Naive thymus-derived CD8-positive, alpha-beta T cell (primary cell): ENCODE data around the gene CIITA. TPM values are rescaled to one million over a fixed set of nuclear protein-coding genes. Genes with fewer than 3 reads are reported as not detected.
A peak's percentile ranks its signal among the peaks of the same experiment; 100 is the strongest.
"Not testable (repeated sequence)": the region's sequence is repeated elsewhere in the genome, so short reads cannot be mapped to it uniquely, and the experiment has no call there.

Experiments used
- ATAC-seq, 2 donors: fragments of 150-1000 bp; cut with Tn5 transposase in 1 of 2; sonication (Bioruptor Pico), chemical (Tn5 transposase) in 1 of 2; 1 replicate in 1 of 2; 2 replicates in 1 of 2; pipeline ENCODE4 v1.10.0; 2021; ENCODE audit warnings: mild to moderate bottlenecking in 2 of 2, moderate library complexity in 2 of 2
- POLR2A ChIA-PET: fragments of 350-600 bp; sonication (Branson Sonifier 250); formaldehyde crosslinking; loops from one replicate; lab custom pipeline; 2021; ENCODE audit warnings: antibody characterized with exemption; lab: Charles Lee
- DNase-seq, 10 donors: peaks; one replicate each; pipeline versions ENCODE4 v3.0.0 to v3.0.0-alpha.2; 2020 to 2022
- H3K27ac Mint-ChIP-seq, 10 donors: one replicate each; pipeline ENCODE4 v1.8.0; 2020 to 2022; ENCODE audit warnings: mild to moderate bottlenecking in 10 of 10, mixed read lengths in 10 of 10, moderate library complexity in 4 of 10, inconsistent platforms in 1 of 10
- H3K27me3 Mint-ChIP-seq, 5 donors: one replicate each; pipeline ENCODE4 v1.8.0; 2021 to 2022; ENCODE audit warnings: mixed read lengths in 5 of 5
- H3K36me3 Mint-ChIP-seq, 3 donors: one replicate each; pipeline ENCODE4 v1.8.0; 2020 to 2022; ENCODE audit warnings: mixed read lengths in 3 of 3, mild to moderate bottlenecking in 2 of 3, inconsistent platforms in 1 of 3
- H3K4me1 Mint-ChIP-seq, 4 donors: one replicate each; pipeline ENCODE4 v1.8.0; 2021 to 2022; ENCODE audit warnings: mixed read lengths in 4 of 4
- H3K4me3 Mint-ChIP-seq, 10 donors: one replicate each; pipeline ENCODE4 v1.8.0; 2020 to 2022; ENCODE audit warnings: mild to moderate bottlenecking in 10 of 10, mixed read lengths in 10 of 10, moderate library complexity in 6 of 10, inconsistent platforms in 1 of 10
- H3K9me3 Mint-ChIP-seq, 9 donors: one replicate each; pipeline ENCODE4 v1.8.0; 2020 to 2022; ENCODE audit warnings: mixed read lengths in 9 of 9, mild to moderate bottlenecking in 3 of 9, inconsistent platforms in 1 of 9, moderate library complexity in 1 of 9
- polyA plus RNA-seq, 3 donors: library from polyadenylated mRNA; unstranded; fragments of 300-500 nt; fragmentation: Illumina TruSeq; gene quantifications; one replicate each; pipeline ENCODE4 v1.2.3, GENCODE V29; 2021
- total RNA-seq, 8 experiments: library from RNA in 2 of 8; stranded (reverse) in 2 of 8; gene quantifications; one replicate each; pipeline ENCODE4 v1.2.3 and lab custom pipeline; 2021 to 2026

CIITA gene
- total and polyA plus RNA-seq, 5 experiments from 2014 or later: 0.07 to 18.8 (median 0.80) TPM

- no peak for DNase-seq
- POLR2A ChIA-PET: no interaction called here
- Mint-ChIP-seq H3K36me3 (peaks cover 0 to 46% (median 4%) of the 10 kb centered on the region in 3 donors), H3K27me3 (no peaks in the 10 kb centered on the region), H3K4me1 (peaks cover 40 to 87% (median 71%) of the 10 kb centered on the region in 4 donors), H3K4me3 (peak overlapping the region in 8 of 10 donors; percentile 10 to 85 (median 28)), H3K27ac (peak overlapping the region in 4 of 10 donors; percentile 6 to 43 (median 26)), H3K9me3 (no peaks in the 10 kb centered on the region)
- ATAC-seq: no peak
Observed at GRCh38 chr16:10935226-10935915, 58.4 kb downstream of the CIITA start.

GRCh38 chr16:10936272-10936984, 59.4 kb downstream of the CIITA start:
- Mint-ChIP-seq H3K9me3 (no peaks in the 10 kb centered on the region), H3K4me1 (peaks cover 45 to 89% (median 80%) of the 10 kb centered on the region in 4 donors), H3K4me3 (peak overlapping the region in 9 of 10 donors; percentile 12 to 96 (median 85)), H3K36me3 (peaks cover 0 to 39% (median under 1%) of the 10 kb centered on the region in 3 donors), H3K27ac (peak overlapping the region in 7 of 10 donors; percentile 3 to 80 (median 21)), H3K27me3 (no peaks in the 10 kb centered on the region)
- ATAC-seq: no peak
- no peak for DNase-seq
- POLR2A ChIA-PET: no interaction called here

GRCh38 chr16:10937068-10937859, 60.3 kb downstream of the CIITA start:
- POLR2A ChIA-PET: no interaction called here
- no peaks in the 10 kb centered on the region for H3K27me3 Mint-ChIP-seq
- H3K9me3 Mint-ChIP-seq: no peaks in the 10 kb centered on the region
- H3K4me1 Mint-ChIP-seq: peaks cover 45 to 83% (median 81%) of the 10 kb centered on the region in 4 donors
- ATAC-seq: no peak
- DNase-seq: no peak
- H3K36me3 Mint-ChIP-seq: peaks cover 0 to 31% (median 0%) of the 10 kb centered on the region in 3 donors
- H3K4me3 Mint-ChIP-seq: peak overlapping the region; percentile 72 to 96 (median 92)
- H3K27ac Mint-ChIP-seq: peak overlapping the region in 8 of 10 donors; percentile 26 to 88 (median 77)

GRCh38 chr16:10938321-10938720, 61.3 kb downstream of the CIITA start:
- POLR2A ChIA-PET: no interaction called here
- H3K27me3 Mint-ChIP-seq: no peaks in the 10 kb centered on the region
- peak overlapping the region; percentile 72 to 96 (median 92) for H3K4me3 Mint-ChIP-seq
- H3K36me3 Mint-ChIP-seq: peaks cover 0 to 21% (median 0%) of the 10 kb centered on the region in 3 donors
- DNase-seq (no peak), ATAC-seq (no peak)
- H3K9me3 Mint-ChIP-seq: no peaks in the 10 kb centered on the region
- H3K4me1 Mint-ChIP-seq: peaks cover 45 to 89% (median 83%) of the 10 kb centered on the region in 4 donors
- peak overlapping the region in 7 of 10 donors; percentile 27 to 81 (median 65) for H3K27ac Mint-ChIP-seq

- Mint-ChIP-seq H3K4me1 (peaks cover 43 to 87% (median 82%) of the 10 kb centered on the region in 4 donors), H3K27ac (peak overlapping the region; percentile 21 to 81 (median 55)), H3K27me3 (no peaks in the 10 kb centered on the region), H3K9me3 (no peaks in the 10 kb centered on the region), H3K36me3 (peaks cover 0 to 17% (median 0%) of the 10 kb centered on the region in 3 donors), H3K4me3 (peak overlapping the region; percentile 85 to 96 (median 92))
- DNase-seq: no peak
- ATAC-seq: no peak
- POLR2A ChIA-PET: interaction anchor here (1.4 kb wide), 1 partner anchor 8 kb away, joined by 3 read pairs; no protein-coding TSS in a partner anchor
Observed at GRCh38 chr16:10938796-10939648, 62.0 kb downstream of the CIITA start.

- Mint-ChIP-seq H3K36me3 (peaks cover 0 to 17% (median 0%) of the 10 kb centered on the region in 3 donors), H3K9me3 (no peaks in the 10 kb centered on the region), H3K27ac (peak overlapping the region in 9 of 10 donors; percentile 4 to 92 (median 61)), H3K4me1 (peaks cover 44 to 87% (median 82%) of the 10 kb centered on the region in 4 donors), H3K27me3 (no peaks in the 10 kb centered on the region), H3K4me3 (peak overlapping the region; percentile 85 to 96 (median 92))
- no peak for ATAC-seq
- POLR2A ChIA-PET: interaction anchor here (1.4 to 1.6 kb wide), 2 partner anchors 9 to 195 kb away, joined by 3 to 5 read pairs; no protein-coding TSS in a partner anchor
- DNase-seq: no peak
Observed at GRCh38 chr16:10939649-10940234, 62.7 kb downstream of the CIITA start.

GRCh38 chr16:10940501-10941079, 63.6 kb downstream of the CIITA start:
- Mint-ChIP-seq H3K27ac (peak overlapping the region; percentile 73 to 92 (median 85)), H3K36me3 (peaks cover 0 to 14% (median 0%) of the 10 kb centered on the region in 3 donors), H3K4me1 (peaks cover 43 to 87% (median 83%) of the 10 kb centered on the region in 4 donors), H3K27me3 (no peaks in the 10 kb centered on the region), H3K9me3 (no peaks in the 10 kb centered on the region), H3K4me3 (peak overlapping the region; percentile 85 to 96 (median 92))
- POLR2A ChIA-PET: interaction anchor here (0.5 to 1.6 kb wide), 5 partner anchors 14 to 979 kb away, joined by 3 to 5 read pairs (median 3); no protein-coding TSS in a partner anchor
- ATAC-seq (no peak), DNase-seq (no peak)

- ATAC-seq (no peak), DNase-seq (peak in 2 of 10 donors; percentile 16 to 60)
- H3K27ac Mint-ChIP-seq: peak overlapping the region; percentile 60 to 94 (median 86)
- H3K27me3 Mint-ChIP-seq: no peaks in the 10 kb centered on the region
- no peaks in the 10 kb centered on the region for H3K9me3 Mint-ChIP-seq
- peaks cover 44 to 87% (median 83%) of the 10 kb centered on the region in 4 donors for H3K4me1 Mint-ChIP-seq
- H3K36me3 Mint-ChIP-seq: peaks cover 0 to 9% (median 0%) of the 10 kb centered on the region in 3 donors
- peak overlapping the region; percentile 85 to 96 (median 92) for H3K4me3 Mint-ChIP-seq
- POLR2A ChIA-PET: interaction anchor here (0.5 to 1.6 kb wide), 6 partner anchors 15 to 978 kb away, joined by 3 to 12 read pairs (median 4); partner anchors contain the start of gene SOCS1
Observed at GRCh38 chr16:10941127-10941933, 64.3 kb downstream of the CIITA start.

- H3K27ac Mint-ChIP-seq: peak overlapping the region in 5 of 10 donors; percentile 78 to 94 (median 89)
- H3K27me3 Mint-ChIP-seq, H3K9me3 Mint-ChIP-seq, H3K36me3 Mint-ChIP-seq, DNase-seq: not testable (repeated sequence)
- peaks cover 39 to 87% (median 82%) of the 10 kb centered on the region in 4 donors for H3K4me1 Mint-ChIP-seq
- ATAC-seq: peak; percentile 6 to 16
- POLR2A ChIA-PET: interaction anchor here (1.0 to 1.3 kb wide), 4 partner anchors 198 to 1851 kb away, joined by 6 to 12 read pairs (median 6); partner anchors contain the start of genes HAPSTR1, NUBP1, SOCS1 and TXNDC11
- H3K4me3 Mint-ChIP-seq: peak overlapping the region; percentile 85 to 96 (median 92)
Observed at GRCh38 chr16:10941935-10942351, 64.9 kb downstream of the CIITA start.
